Measurements from ENCODE around the gene PTPN11.

Gene PTPN11

GRCh38 chr12:112538740-112539139 lies 120.0 kb downstream of the PTPN11 start:
- FAIRE-seq: no peak

GRCh38 chr12:112539221-112539620 lies 120.5 kb downstream of the PTPN11 start:
- FAIRE-seq (no peak), DNase-seq (ENCODE audit: low spot score) (no peak)

More at GRCh38 chr12:112538740-112539139, 120.0 kb downstream of the PTPN11 start:
- no peak for DNase-seq (ENCODE audit: low spot score)

GRCh38 chr12:112540021-112540420 lies 121.3 kb downstream of the PTPN11 start:
- FAIRE-seq: no peak
- no peak for DNase-seq (ENCODE audit: low spot score)

GRCh38 chr12:112543751-112544150 lies 125.0 kb downstream of the PTPN11 start:
- no peak for DNase-seq (ENCODE audit: low spot score)
- no peak for FAIRE-seq

- DNase-seq (ENCODE audit: low spot score) (no peak), FAIRE-seq (no peak)
Observed at GRCh38 chr12:112546339-112546738, 127.6 kb downstream of the PTPN11 start.

- no peak for DNase-seq (ENCODE audit: low spot score)
- FAIRE-seq: no peak
Observed at GRCh38 chr12:112546996-112547395, 128.2 kb downstream of the PTPN11 start.

- FAIRE-seq (no peak), DNase-seq (ENCODE audit: low spot score) (no peak)
Observed at GRCh38 chr12:112549031-112549430, 130.3 kb downstream of the PTPN11 start.

GRCh38 chr12:112551681-112552080 lies 132.9 kb downstream of the PTPN11 start:
- no peak for FAIRE-seq
- DNase-seq (ENCODE audit: low spot score): no peak

GRCh38 chr12:112555621-112556233 lies 137.0 kb downstream of the PTPN11 start:
- DNase-seq (ENCODE audit: low spot score) (no peak), FAIRE-seq (no peak)

- no peak for FAIRE-seq
Observed at GRCh38 chr12:112557951-112558630, 139.3 kb downstream of the PTPN11 start.

More at GRCh38 chr12:112557951-112558630, 139.3 kb downstream of the PTPN11 start:
- DNase-seq (ENCODE audit: low spot score): no peak

Data from RCC 7860 (cell line).